HG03135 (cell line): ENCODE measurements around the gene KRT76.
"Not testable (repeated sequence)": the region's sequence is repeated elsewhere in the genome, so short reads cannot be mapped to it uniquely, and the experiment has no call there.

Source experiments
- ATAC-seq: cut with Tn5 transposase; IDR thresholded peaks from one replicate; pipeline ENCODE4 v1.9.1; 2021; ENCODE audit warnings: mild to moderate bottlenecking, moderate library complexity; ENCODE audit not compliant: unreplicated experiment

The KRT76 gene

GRCh38 chr12:52761218-52761617 is 15.9 kb downstream of the KRT76 start:
- not testable (repeated sequence) for ATAC-seq

GRCh38 chr12:52760623-52761022 is 16.5 kb downstream of the KRT76 start:
- ATAC-seq: no peak

GRCh38 chr12:52759695-52760094 is 17.4 kb downstream of the KRT76 start:
- no peak for ATAC-seq

GRCh38 chr12:52759218-52759617 is 17.9 kb downstream of the KRT76 start:
- ATAC-seq: no peak

GRCh38 chr12:52757449-52758176 is 19.5 kb downstream of the KRT76 start:
- no peak for ATAC-seq

- no peak for ATAC-seq
Measured at GRCh38 chr12:52756281-52756960, 20.7 kb downstream of the KRT76 start.

GRCh38 chr12:52755533-52755932 is 21.6 kb downstream of the KRT76 start:
- no peak for ATAC-seq

GRCh38 chr12:52754135-52754534 is 23.0 kb downstream of the KRT76 start:
- no peak for ATAC-seq

- no peak for ATAC-seq
Measured at GRCh38 chr12:52753283-52753682, 23.9 kb downstream of the KRT76 start.

GRCh38 chr12:52752516-52752915 is 24.6 kb downstream of the KRT76 start:
- ATAC-seq: no peak

GRCh38 chr12:52751795-52752194 is 25.4 kb downstream of the KRT76 start:
- no peak for ATAC-seq

GRCh38 chr12:52750532-52750931 is 26.6 kb downstream of the KRT76 start:
- not testable (repeated sequence) for ATAC-seq

- ATAC-seq: no peak
Measured at GRCh38 chr12:52749827-52750226, 27.3 kb downstream of the KRT76 start.

- no peak for ATAC-seq
Measured at GRCh38 chr12:52748578-52748977, 28.6 kb downstream of the KRT76 start.

GRCh38 chr12:52745554-52745953 is 31.6 kb downstream of the KRT76 start:
- ATAC-seq: no peak

GRCh38 chr12:52744493-52745156 is 32.5 kb downstream of the KRT76 start:
- no peak for ATAC-seq

- no peak for ATAC-seq
Measured at GRCh38 chr12:52742822-52743457, 34.2 kb downstream of the KRT76 start.

GRCh38 chr12:52742196-52742580 is 35.0 kb downstream of the KRT76 start:
- ATAC-seq: no peak

GRCh38 chr12:52741375-52742195 is 35.6 kb downstream of the KRT76 start:
- no peak for ATAC-seq

GRCh38 chr12:52740584-52740983 is 36.6 kb downstream of the KRT76 start:
- ATAC-seq: no peak

- no peak for ATAC-seq
Measured at GRCh38 chr12:52739963-52740362, 37.2 kb downstream of the KRT76 start.
